CD4-positive, alpha-beta T cell treated with Interleukin-17A for 1 hour (primary cell): ENCODE data around the gene CRTC1.
A peak's percentile ranks its signal among the peaks of the same experiment; 100 is the strongest.

Experiments used
- DNase-seq: peaks from one replicate; pipeline ENCODE4 v3.0.0-alpha.2; 2020

The CRTC1 gene

GRCh38 chr19:18774107-18774506, 90.6 kb downstream of the CRTC1 start:
- DNase-seq, result no peak

- DNase-seq, result no peak
Observed at GRCh38 chr19:18774782-18775444, 91.4 kb downstream of the CRTC1 start.

DNA sequence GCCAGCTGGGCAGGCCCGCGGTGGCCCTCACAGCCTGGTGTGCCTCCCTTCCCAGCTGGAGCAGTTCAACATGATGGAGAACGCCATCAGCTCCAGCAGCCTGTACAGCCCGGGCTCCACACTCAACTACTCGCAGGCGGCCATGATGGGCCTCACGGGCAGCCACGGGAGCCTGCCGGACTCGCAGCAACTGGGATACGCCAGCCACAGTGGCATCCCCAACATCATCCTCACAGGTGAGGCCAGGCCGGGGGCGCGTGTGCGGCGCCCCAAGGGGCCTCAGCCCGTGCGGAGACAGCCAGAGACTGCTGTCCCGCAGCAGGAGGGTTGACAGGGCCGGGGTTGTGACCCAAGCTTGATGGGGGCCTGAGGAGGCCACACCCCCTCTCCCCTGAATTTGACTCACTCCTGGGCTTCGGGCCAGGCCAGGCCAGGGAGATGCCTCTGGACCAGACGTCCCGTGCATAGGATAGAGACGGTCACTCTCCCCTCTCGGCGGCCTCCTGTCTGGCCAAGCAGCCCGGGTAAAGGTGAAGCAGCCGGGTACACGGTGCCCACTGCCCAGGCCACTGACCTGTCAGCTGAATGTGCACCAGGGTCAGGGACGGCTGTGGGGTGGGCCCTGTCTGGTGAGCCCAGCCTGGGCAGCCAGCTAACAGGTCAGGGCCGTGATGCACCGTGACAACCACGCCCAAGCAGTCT, 92.3 kb downstream of the CRTC1 start:
- no peak for DNase-seq

DNA sequence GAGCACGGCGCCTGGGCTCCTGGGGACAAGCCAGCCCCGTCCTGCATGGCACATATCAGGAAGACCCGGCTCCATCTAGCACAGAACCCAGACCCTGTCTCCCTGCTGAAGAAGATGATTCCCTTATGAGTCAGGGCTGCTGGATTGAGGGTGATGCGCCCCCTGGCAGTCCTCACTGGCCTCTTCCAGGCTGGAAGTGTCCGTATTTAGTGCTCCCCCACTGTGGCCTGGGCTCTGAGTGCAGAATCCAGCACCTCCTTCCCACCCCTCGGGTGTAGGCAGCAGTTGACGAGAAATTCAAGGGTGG, 92.8 kb downstream of the CRTC1 start:
- DNase-seq, result no peak

DNA sequence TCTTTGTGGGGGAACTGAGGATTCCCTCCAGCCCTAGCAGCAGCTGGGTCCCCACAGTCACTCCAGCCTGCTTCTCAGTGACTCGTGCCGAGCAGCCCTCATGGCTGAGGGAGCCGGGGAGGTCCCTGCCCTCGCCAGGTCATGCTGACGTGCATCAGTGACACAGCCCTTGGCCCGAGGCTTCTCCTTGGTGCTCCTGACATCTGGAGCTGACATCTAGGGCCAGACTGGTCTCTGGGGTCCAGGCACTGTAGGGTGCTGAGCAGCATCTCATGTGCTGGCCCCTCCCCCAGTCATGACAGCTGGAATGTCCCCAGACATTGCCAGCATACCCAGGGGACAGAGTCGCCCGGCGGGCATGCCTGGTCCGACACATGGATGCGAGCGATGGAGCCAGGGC, 93.3 kb downstream of the CRTC1 start:
- no peak for DNase-seq

- DNase-seq, result no peak
Observed at GRCh38 chr19:18777301-18778075, 94.0 kb downstream of the CRTC1 start.

DNA sequence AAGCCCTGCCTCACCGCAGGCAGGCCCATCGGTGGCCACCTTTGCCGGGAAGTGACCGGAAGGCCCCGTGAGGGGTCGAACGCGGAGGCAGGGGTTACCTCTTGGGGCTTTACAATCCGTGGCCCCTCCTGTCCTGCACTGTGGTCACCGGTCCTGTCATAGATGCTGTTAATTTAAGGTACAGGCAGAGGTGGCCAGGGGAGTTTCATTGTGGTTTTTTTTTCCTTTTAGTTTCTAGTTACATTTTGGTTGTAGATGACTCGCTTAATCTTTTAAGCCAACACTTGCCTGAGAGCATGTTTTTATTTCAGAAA, 94.6 kb downstream of the CRTC1 start:
- no peak for DNase-seq

DNA sequence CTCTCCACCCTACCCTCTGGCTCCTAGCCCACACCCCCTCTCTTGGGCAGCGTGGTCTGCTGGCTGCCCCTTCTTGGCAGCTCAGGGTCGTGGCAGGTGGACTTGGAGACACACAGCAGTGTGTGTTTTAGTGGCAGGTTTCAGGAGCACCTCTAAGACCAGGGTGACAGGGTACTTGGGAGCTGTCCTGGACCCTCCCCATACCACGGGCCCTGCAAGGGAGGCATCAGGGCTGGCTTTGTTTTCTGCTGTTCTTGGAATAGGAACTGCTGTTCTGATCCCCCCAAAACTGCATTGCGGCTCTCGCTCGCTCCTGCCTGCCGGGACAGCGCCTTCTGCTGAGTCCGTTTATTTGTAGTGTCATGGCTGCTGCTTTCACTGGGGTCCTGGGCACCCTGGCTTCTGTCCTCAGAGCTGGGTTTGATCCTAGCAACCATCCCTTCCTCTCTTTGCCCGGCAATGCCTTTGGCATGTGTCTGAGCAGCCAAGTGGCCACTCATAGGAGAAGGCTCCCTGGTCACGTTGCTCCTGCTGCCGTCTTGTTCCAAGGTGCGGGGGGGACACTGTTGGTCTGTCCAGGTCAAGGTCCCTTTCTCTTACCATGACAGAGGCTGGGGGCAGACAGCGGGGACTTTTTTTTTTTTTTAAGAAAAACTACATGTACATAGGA, 95.5 kb downstream of the CRTC1 start:
- no peak for DNase-seq

DNA sequence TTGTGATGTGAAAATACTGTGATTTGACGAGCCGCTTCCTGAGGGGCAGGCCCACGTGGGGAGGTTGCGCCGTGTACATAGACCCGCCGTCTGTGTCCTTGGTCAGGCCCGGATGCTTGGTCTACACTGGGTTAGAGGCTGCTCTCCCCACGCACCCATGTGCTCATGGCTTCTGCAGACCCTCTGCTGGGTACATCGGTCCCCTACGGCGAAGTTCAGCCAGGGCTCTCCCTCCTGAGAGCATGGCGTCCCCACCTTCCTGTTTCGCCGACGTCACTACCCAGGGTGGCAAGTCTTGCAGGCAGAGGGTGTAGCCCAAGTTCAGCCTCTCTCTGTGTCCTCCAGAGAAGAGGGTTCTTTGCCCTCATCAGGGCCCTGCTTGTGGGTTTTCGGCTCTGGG, 96.6 kb downstream of the CRTC1 start:
- no peak for DNase-seq

GRCh38 chr19:18780631-18781030, 97.2 kb downstream of the CRTC1 start:
- DNase-seq, result no peak

GRCh38 chr19:18781047-18781600, 97.6 kb downstream of the CRTC1 start:
- DNase-seq, result no peak

DNA sequence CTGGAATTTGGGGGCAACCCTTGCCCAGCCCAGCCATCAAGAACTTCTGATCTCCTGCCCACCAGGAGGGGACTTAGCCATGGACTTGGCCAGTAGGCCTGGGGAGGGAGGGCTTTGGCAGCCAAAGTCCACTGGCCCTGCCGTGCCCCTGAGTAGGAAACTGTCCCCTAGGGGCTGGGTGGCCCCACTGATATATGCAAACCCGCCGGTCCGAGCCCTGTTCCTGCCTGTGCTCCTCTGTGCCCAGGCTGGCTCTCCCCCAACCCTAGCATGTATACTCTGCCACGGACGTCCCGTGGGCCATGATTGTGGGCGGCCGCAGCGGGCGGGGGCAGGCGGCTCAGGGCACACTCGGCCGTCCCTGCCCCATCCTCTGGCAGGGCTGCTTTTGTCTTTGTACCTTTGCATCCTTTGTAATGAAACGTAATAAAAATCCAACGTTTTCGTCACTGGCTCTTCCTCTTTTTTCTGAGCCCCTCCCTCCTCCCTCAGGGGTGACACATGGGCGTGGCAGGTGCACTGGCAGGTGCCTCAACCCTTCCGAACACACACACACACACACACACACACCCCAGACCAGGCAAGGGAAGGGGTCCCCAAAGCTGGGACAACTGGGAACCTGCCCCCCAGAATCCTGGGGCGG, 98.5 kb downstream of the CRTC1 start:
- DNase-seq, result no peak

- DNase-seq, result no peak
Observed at GRCh38 chr19:18782559-18783225, 99.2 kb downstream of the CRTC1 start.

GRCh38 chr19:18783958-18784785, 100.7 kb downstream of the CRTC1 start:
- DNase-seq, result no peak

DNA sequence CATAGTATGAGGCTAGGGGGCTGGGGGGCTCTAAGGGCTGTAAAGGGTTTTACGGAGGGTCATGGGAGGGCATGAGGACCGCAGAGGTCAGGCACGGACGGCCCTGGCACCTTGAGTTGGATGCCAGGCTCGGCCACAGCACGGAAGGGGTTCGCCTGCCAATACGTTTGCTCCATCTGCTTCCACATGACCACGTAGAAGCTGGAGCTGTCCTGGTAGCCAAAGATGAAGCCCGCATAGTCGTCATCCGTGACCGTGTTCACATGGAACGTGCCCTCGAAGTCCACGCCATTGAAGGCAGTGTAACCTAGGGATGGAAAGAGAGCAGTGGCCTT, 101.3 kb downstream of the CRTC1 start:
- no peak for DNase-seq

DNA sequence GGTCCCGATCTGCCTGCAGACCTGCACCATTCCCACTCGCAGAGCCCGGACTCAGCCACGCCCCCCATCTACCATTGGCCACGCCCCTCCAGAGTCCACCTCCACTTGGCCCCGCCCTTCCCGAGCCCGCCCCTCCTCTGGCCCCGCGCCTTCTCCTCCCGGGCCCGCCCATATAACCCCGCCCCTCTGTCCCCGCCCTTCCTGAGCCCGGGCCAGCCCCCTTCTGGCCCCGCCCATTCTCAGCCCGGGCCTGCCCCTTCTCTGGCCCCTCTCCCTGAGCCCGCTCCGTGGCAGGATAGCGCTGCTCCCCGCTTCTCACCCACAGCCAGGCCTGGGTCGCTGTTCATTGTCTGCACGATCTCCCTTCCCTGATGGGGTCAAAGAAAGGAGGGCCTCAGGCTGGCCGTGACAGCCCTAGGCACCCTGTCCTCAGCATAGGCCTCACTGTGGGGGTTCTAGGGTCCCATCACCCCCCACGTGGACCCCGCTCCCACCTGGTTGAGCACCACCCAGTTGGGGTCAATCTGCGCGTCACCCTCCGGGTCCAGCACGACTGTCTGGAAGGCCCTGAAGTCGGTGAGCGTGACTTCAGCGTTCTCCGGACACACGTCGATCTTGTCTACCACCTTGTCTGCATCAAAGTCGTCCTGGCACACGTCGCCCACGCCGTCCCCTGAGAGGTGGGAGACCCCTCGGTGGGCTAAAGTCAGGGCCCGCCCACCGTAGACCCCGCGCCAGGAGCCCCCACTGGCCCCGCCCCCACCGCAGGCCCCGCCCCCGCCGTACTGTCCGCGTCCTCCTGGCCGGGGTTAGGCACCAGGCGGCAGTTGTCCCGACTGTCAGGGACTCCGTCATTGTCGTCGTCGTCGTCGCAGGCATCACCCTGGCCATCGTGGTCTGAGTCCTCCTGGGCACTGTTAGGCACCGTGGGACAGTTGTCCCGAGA, 102.0 kb downstream of the CRTC1 start:
- peak; percentile 70 for DNase-seq

DNA sequence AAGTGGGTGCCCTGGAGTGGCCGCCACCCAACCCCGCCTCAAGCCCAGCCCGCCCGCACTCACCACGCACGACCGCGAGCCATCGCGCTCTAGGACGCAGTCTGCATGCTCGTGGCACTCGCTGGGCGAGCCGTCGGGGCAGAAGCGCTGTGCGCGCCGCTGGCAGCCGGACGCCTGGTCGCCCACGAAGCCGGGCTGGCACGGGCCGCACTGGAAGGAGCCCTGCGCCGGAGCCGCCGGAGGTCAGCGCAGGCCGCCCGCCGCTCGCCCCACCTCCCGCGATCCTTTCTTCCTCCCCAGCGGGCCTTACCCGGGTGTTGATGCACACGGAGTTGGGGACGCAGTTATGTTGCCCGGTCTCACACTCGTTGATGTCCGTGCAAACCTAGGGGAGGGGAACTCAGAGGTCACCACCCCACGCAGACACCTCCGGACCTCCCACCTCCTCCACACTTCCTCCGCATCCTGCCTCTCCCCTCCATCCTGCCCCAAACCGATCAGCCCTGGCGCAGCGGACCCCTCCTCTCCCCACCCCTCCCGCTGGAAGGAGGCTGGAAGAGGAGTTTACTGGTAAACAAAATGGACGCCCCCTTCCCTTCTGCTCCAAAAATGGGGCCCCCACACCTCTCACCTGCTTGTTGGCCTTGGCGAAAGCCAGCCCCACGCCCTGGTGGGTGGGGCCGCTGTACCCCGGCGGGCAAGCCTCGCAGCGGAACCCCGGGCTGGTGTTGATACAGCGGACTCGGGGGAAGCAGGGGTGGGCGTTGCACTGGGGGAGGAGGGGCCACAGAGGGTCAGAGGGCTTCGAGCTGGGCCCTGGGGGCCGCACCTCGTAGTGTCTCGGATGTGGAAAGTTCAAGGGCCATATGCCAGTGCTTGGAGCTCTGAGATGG, 105.3 kb downstream of the CRTC1 start:
- peak; percentile 13 for DNase-seq

- no peak for DNase-seq
Observed at GRCh38 chr19:18789422-18789869, 106.0 kb downstream of the CRTC1 start.

GRCh38 chr19:18789883-18790565, 106.5 kb downstream of the CRTC1 start:
- peak; percentile 37 for DNase-seq
